Astrocyte of the cerebellum (primary cell): ENCODE measurements around the gene RFX6.

Source experiments
- DNase-seq: peaks from one replicate; pipeline ENCODE4 v3.0.0-alpha.2; 2011; ENCODE audit warnings: low read depth
- H3K4me3 ChIP-seq: 2 replicates; pipeline ENCODE4 v1.5.1; 2011; ENCODE audit warnings: mild to moderate bottlenecking, low read depth, low read length, moderate library complexity
- in situ Hi-C: cut with HindIII; loops from 2 replicates; pipeline ENCODE4 v1.10.0; 2017; ENCODE audit warnings: low sequenced_read_pairs
- TF ChIP-seq, protein P1 (sequence below): IDR thresholded peaks from 2 replicates; pipeline ENCODE4 v1.5.1; 2012; ENCODE audit warnings: low read length, low read depth, moderate library complexity, mild to moderate bottlenecking; ENCODE audit errors: missing control alignments

Gene RFX6

DNA sequence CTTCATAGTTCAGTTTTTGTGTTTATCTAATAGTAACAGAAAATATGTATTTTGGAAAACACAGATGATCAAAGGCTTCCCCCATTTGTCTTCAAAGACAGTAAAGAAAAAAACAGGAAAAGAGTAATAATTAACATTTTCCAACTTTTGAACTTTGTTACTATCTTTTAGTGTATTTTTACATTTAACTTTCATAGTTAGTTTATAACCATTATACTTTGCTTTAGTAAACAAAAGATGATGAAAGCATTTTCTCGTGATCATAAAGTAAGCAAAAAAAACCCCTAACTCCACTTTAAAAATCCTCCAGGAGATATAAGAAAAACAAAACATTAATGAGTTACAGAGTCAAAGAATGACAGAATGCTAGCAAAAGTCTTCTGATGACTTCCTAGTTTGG lies 34.6 kb upstream of the RFX6 start:
- TF ChIP-seq, protein P1, sequence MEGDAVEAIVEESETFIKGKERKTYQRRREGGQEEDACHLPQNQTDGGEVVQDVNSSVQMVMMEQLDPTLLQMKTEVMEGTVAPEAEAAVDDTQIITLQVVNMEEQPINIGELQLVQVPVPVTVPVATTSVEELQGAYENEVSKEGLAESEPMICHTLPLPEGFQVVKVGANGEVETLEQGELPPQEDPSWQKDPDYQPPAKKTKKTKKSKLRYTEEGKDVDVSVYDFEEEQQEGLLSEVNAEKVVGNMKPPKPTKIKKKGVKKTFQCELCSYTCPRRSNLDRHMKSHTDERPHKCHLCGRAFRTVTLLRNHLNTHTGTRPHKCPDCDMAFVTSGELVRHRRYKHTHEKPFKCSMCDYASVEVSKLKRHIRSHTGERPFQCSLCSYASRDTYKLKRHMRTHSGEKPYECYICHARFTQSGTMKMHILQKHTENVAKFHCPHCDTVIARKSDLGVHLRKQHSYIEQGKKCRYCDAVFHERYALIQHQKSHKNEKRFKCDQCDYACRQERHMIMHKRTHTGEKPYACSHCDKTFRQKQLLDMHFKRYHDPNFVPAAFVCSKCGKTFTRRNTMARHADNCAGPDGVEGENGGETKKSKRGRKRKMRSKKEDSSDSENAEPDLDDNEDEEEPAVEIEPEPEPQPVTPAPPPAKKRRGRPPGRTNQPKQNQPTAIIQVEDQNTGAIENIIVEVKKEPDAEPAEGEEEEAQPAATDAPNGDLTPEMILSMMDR = no peak
- no peak overlapping the region for H3K4me3 ChIP-seq
- DNase-seq = no peak
- in situ Hi-C loops = no loop called here

DNA sequence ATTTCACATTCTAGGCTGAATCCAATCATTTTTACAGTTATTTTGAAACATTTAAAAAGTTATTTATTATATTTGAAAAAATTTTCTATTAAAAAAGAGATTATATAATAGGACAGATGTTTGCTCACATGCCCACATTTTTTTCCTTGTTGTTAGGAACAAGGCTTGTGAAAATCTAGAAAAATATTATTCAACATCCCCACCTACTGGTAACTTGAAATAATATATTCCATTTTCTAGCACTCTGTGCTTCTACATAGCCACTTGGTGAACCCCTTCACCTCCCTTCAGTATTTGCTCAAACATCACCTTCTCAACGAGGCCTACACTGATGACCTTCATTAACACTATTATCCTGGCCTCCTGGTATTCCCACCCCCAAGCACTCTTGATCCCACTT lies 29.8 kb upstream of the RFX6 start:
- in situ Hi-C loops = no loop called here
- TF ChIP-seq, protein P1 = no peak
- peak; percentile 13 for DNase-seq

DNA sequence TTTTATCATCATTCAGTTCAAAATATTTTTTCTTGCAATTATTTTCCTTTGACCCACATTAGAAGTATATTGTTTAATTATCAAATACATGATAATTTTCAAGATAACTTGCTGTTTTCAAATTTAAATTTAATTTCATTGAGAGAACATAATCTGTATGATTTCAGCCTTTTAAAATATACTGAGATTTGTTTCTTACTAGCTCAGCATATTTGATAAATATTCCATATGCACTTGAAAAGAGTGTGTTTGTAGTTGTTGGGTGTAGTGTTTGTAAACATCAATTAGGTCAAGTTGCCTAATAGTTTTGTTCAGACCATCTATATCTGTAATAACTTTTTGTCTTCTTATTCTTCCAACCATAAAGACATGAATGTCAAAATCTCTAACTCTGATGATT lies 19.0 kb upstream of the RFX6 start:
- no peak for DNase-seq
- TF ChIP-seq, protein P1 = no peak
- in situ Hi-C loops = no loop called here
- no peak overlapping the region for H3K4me3 ChIP-seq

More for the DNA sequence above, 29.8 kb upstream of the RFX6 start:
- no peak overlapping the region for H3K4me3 ChIP-seq

DNA sequence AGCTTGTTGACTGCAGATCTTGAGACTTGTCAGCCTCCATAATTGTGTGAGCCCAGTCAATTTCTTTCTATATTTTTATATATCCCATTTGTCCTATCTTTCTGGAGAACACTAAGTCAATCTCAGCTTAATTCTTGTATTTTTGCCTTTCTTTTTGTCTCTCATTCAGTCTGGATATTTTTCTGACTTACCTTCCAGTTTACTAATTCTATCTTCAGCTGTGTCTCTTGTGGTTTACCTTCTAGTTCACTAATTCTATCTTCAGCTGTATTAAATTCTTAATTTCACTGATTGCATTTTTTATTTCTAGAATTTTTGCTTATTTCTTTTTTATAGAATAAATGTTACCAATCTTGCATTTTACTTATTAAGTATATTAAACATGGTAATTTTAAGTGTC lies 17.8 kb upstream of the RFX6 start:
- TF ChIP-seq, protein P1 = no peak
- in situ Hi-C loops = no loop called here
- no peak overlapping the region for H3K4me3 ChIP-seq
- no peak for DNase-seq

DNA sequence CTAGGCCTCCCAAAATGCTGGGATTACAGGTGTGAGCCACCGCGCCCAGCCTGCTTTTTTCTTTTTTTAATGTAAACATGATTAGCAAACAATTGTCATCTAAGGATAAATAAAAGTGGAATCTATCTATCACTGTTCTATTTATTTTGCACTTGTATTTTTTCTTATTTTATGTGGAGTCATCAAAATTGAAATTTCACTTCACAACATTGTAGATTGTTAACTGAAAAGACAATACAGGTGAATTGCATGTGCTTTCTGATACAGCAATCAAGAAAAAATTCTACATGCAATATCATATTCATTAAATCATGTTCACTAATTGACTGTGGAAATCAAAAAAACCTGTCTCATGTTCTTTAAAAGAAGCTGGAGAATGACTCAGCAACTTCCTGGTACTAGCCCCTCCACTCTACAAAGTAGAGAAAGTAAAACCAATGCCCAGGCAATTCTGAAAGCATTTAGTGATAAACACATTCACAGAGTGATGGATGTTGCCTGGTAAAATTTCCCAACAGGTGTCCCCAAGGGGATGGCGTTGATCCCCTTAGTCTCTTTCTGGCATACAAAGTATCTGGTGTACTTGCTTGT lies 10.7 kb upstream of the RFX6 start:
- TF ChIP-seq, protein P1 = no peak
- H3K4me3 ChIP-seq = no peak overlapping the region
- in situ Hi-C loops = no loop called here
- no peak for DNase-seq

DNA sequence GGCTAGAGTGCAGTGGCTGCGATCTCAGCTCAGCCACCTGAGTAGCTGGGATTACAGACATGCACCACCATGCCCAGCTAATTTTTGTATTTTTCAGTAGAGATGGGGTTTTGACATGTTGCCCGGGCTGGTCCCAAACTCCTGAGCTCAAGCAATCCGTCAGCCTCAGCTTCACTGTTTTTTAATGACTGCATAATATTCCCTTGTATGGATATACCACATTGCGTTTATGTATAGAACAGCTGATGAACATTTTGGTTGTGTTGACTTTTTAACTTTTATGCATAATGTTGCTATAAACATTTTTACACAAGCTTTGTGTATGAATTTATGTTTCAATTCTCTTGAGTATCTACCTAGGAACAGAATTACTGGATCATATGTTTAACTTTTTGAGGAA lies 4.3 kb upstream of the RFX6 start:
- TF ChIP-seq, protein P1 = no peak
- H3K4me3 ChIP-seq = no peak overlapping the region
- no peak for DNase-seq
- in situ Hi-C loops = no loop called here

DNA sequence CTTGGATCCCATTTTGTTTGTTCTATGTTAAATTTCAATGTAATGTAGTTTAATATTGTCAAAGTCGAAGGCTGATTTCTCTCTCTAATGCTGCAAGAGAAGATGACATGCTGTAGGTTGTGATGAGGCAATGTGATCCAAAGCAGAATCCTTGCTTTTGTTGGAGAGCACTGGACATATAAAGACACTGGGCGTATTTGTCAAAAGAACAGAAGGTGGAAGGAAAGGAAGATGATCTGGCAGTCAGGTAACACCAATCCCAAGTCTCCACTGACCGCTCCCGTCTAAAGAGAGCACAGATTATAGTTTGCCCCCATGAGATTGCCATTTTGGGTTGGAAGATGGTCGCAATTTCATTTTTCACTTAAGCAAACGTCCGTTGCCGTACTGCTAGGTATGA lies 935 bp upstream of the RFX6 start:
- TF ChIP-seq, protein P1 = no peak
- H3K4me3 ChIP-seq = no peak overlapping the region
- DNase-seq = no peak
- in situ Hi-C loops = no loop called here
